OCI-LY1 (cell line): ENCODE measurements around the gene ABCA8.
"Not testable (repeated sequence)": the region's sequence is repeated elsewhere in the genome, so short reads cannot be mapped to it uniquely, and the experiment has no call there.

Experiments used
- H2AFZ ChIP-seq: fragments of 200-600 bp; sonication (generic), shearing (Covaris generic); 2 replicates; pipeline ENCODE4 v1.6.0; 2014; ENCODE audit warnings: antibody characterized with exemption, mild to moderate bottlenecking, low read length
- H3F3A ChIP-seq: fragments of 200-600 bp; sonication (generic), shearing (Covaris generic); 2 replicates; pipeline ENCODE4 v1.6.0; 2014; ENCODE audit warnings: mild to moderate bottlenecking, antibody characterized with exemption, low read length, moderate library complexity; ENCODE audit not compliant: insufficient read depth
- H3K27ac ChIP-seq: fragments of 200-600 bp; sonication (generic); 2 replicates; pipeline ENCODE4 v1.5.1; 2014; ENCODE audit warnings: low read length, mixed run types, mild to moderate bottlenecking, low read depth; ENCODE audit not compliant: poor library complexity, severe bottlenecking
- H3K27me3 ChIP-seq: fragments of 200-600 bp; sonication (generic); 2 replicates; pipeline ENCODE4 v1.6.0; 2014; ENCODE audit warnings: antibody characterized with exemption, mild to moderate bottlenecking, low read length, moderate library complexity; ENCODE audit not compliant: insufficient read depth
- H3K36me3 ChIP-seq: fragments of 200-600 bp; sonication (generic); 2 replicates; pipeline ENCODE4 v1.6.1; 2014; ENCODE audit warnings: mild to moderate bottlenecking, antibody characterized with exemption, low read length, moderate library complexity, mixed read lengths; ENCODE audit not compliant: insufficient read depth
- H3K4me1 ChIP-seq: fragments of 200-600 bp; sonication (generic); 2 replicates; pipeline ENCODE4 v1.5.1; 2014; ENCODE audit warnings: mild to moderate bottlenecking, low read length, moderate library complexity; ENCODE audit not compliant: insufficient read depth, severe bottlenecking
- H3K4me2 ChIP-seq: fragments of 200-600 bp; sonication (generic), shearing (Covaris generic); 2 replicates; pipeline ENCODE4 v1.6.1; 2014; ENCODE audit warnings: low read length
- H3K4me3 ChIP-seq: fragments of 200-600 bp; sonication (generic); 2 replicates; pipeline ENCODE4 v1.5.1; 2014; ENCODE audit warnings: low read length, low read depth, mild to moderate bottlenecking, mixed read lengths; ENCODE audit not compliant: poor library complexity, severe bottlenecking
- H3K79me2 ChIP-seq: fragments of 200-600 bp; shearing (Covaris generic); 2 replicates; pipeline ENCODE4 v1.6.1; 2016; ENCODE audit warnings: mixed run types, low read length, mixed read lengths; ENCODE audit not compliant: insufficient read depth
- H3K9ac ChIP-seq: fragments of 200-600 bp; sonication (generic), shearing (Covaris generic); 2 replicates; pipeline ENCODE4 v1.6.1; 2014; ENCODE audit warnings: mild to moderate bottlenecking, low read length, mixed read lengths
- H3K9me2 ChIP-seq: fragments of 200-600 bp; sonication (generic), shearing (Covaris generic); 2 replicates; pipeline ENCODE4 v1.6.1; 2014; ENCODE audit warnings: low read depth, mild to moderate bottlenecking, low read length, mixed read lengths
- H3K9me3 ChIP-seq: fragments of 200-600 bp; shearing (Covaris generic); 2 replicates; pipeline ENCODE4 v1.6.1; 2014; ENCODE audit warnings: low read length, mixed read lengths
- H4K20me1 ChIP-seq: fragments of 200-600 bp; sonication (generic), shearing (Covaris generic); 2 replicates; pipeline ENCODE4 v1.6.0; 2016; ENCODE audit warnings: mild to moderate bottlenecking, low read length; ENCODE audit not compliant: insufficient read depth
- EZH2 ChIP-seq: fragments of 200-600 bp; sonication (generic), shearing (Covaris generic); IDR thresholded peaks from 2 replicates; pipeline ENCODE4 v1.8.0; 2017; ENCODE audit warnings: borderline replicate concordance, mixed run types, mild to moderate bottlenecking, antibody characterized with exemption, low read length, moderate library complexity, mixed read lengths
- TF ChIP-seq, protein P1 (sequence below): fragments of 200-600 bp; sonication (generic), shearing (Covaris generic); IDR thresholded peaks from 2 replicates; pipeline ENCODE4 v1.5.1; 2017; ENCODE audit warnings: mild to moderate bottlenecking, antibody characterized with exemption, low read length, moderate library complexity, mixed read lengths

ABCA8 gene

GRCh38 chr17:68954146-68954896 lies 871 bp downstream of the ABCA8 start:
- Histone ChIP-seq H3K4me3 (no peak overlapping the region), H3K4me2 (no peak overlapping the region), H3K27ac (no peak overlapping the region), H3F3A (no peaks in the 10 kb centered on the region), H3K9me3 (no peaks in the 10 kb centered on the region), H4K20me1 (no peaks in the 10 kb centered on the region), H3K9me2 (no peaks in the 10 kb centered on the region), H3K4me1 (no peaks in the 10 kb centered on the region), H3K79me2 (no peaks in the 10 kb centered on the region), H3K9ac (no peak overlapping the region), H3K27me3 (no peaks in the 10 kb centered on the region), H3K36me3 (no peaks in the 10 kb centered on the region), H2AFZ (no peak overlapping the region)
- TF ChIP-seq, protein P1, sequence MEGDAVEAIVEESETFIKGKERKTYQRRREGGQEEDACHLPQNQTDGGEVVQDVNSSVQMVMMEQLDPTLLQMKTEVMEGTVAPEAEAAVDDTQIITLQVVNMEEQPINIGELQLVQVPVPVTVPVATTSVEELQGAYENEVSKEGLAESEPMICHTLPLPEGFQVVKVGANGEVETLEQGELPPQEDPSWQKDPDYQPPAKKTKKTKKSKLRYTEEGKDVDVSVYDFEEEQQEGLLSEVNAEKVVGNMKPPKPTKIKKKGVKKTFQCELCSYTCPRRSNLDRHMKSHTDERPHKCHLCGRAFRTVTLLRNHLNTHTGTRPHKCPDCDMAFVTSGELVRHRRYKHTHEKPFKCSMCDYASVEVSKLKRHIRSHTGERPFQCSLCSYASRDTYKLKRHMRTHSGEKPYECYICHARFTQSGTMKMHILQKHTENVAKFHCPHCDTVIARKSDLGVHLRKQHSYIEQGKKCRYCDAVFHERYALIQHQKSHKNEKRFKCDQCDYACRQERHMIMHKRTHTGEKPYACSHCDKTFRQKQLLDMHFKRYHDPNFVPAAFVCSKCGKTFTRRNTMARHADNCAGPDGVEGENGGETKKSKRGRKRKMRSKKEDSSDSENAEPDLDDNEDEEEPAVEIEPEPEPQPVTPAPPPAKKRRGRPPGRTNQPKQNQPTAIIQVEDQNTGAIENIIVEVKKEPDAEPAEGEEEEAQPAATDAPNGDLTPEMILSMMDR: no peak
- no peak for TF ChIP-seq EZH2

DNA sequence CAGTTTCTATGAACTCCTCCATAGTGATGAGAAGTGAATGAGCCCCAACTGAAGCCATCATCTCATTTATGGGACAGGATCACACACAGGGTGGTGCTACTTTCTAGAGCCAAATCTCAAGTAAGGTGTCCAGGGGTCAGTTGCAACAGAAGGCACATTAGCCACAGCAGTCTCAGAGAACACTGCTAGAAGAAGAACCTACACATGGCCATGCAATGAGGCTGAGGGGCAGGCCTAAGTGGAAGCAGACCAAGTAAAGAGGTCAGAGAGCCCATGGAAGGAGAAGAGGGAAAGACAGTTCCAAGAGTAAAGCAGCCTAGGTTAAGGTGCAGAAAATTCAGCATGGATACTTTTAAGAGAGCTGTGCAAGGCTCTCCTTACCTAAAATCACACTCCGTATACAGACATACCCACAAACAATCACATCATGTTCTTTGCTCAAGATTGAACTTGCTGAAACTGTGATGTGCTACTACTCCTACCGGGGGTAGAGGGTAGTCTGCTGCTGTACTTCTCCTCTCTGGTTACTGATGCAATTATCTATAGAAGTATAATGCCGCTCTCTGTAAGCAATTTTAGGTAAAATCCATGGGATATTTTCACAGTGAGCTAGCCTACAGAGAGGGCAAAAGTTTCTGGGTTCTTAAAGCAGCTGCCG lies 1.7 kb downstream of the ABCA8 start:
- no peaks in the 10 kb centered on the region for H4K20me1 ChIP-seq
- H3K36me3 ChIP-seq: no peaks in the 10 kb centered on the region
- TF ChIP-seq EZH2: no peak
- TF ChIP-seq, protein P1: no peak
- no peaks in the 10 kb centered on the region for H3K9me3 ChIP-seq
- no peak overlapping the region for H3K4me3 ChIP-seq
- no peak overlapping the region for H3K4me2 ChIP-seq
- no peak overlapping the region for H3K27ac ChIP-seq
- H2AFZ ChIP-seq: no peak overlapping the region
- H3K9ac ChIP-seq: no peak overlapping the region
- H3K4me1 ChIP-seq: no peaks in the 10 kb centered on the region
- H3K79me2 ChIP-seq: no peaks in the 10 kb centered on the region
- no peaks in the 10 kb centered on the region for H3F3A ChIP-seq
- no peaks in the 10 kb centered on the region for H3K27me3 ChIP-seq
- H3K9me2 ChIP-seq: no peaks in the 10 kb centered on the region

GRCh38 chr17:68950725-68951124 lies 4.5 kb downstream of the ABCA8 start:
- TF ChIP-seq, protein P1: no peak
- no peaks in the 10 kb centered on the region for H3K9me2 ChIP-seq
- H4K20me1 ChIP-seq: no peaks in the 10 kb centered on the region
- H3K36me3 ChIP-seq: no peaks in the 10 kb centered on the region
- H3K4me2 ChIP-seq: no peak overlapping the region
- no peaks in the 10 kb centered on the region for H3K9me3 ChIP-seq
- no peaks in the 10 kb centered on the region for H3F3A ChIP-seq
- no peak overlapping the region for H3K27ac ChIP-seq
- H3K79me2 ChIP-seq: no peaks in the 10 kb centered on the region
- no peak overlapping the region for H3K4me3 ChIP-seq
- H3K9ac ChIP-seq: no peak overlapping the region
- H3K27me3 ChIP-seq: no peaks in the 10 kb centered on the region
- no peaks in the 10 kb centered on the region for H3K4me1 ChIP-seq
- H2AFZ ChIP-seq: no peak overlapping the region

DNA sequence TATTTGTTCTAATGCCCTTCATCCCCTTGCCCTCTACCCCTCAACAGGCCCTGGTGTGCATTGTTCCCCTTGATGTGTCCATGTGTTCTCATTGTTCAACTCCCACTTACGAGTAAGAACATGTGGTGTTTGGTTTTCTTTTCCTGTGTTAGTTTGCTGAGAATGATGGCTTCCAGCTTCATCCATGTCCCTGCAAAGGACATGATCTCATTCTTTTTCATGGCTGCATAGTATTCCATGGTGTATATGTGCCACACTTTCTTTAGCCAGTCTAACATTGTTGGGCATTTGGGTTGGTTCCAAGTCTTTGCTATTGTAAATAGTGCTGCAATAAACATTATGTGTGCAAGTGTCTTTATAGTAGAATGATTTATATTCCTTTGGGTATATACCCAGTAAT lies 7.3 kb downstream of the ABCA8 start:
- not testable (repeated sequence) for H3K9me3 ChIP-seq, H4K20me1 ChIP-seq, H3K36me3 ChIP-seq, H3K9me2 ChIP-seq, H3F3A ChIP-seq, H3K27ac ChIP-seq, H3K79me2 ChIP-seq, H3K4me3 ChIP-seq, H3K9ac ChIP-seq, H3K27me3 ChIP-seq, H3K4me1 ChIP-seq, H2AFZ ChIP-seq, H3K4me2 ChIP-seq
